ENCODE data around the gene SRPK1. TPM values are rescaled to one million over a fixed set of nuclear protein-coding genes. Genes with fewer than 3 reads are reported as not detected.

Gene SRPK1
- total RNA-seq, 1 donor from 2014 or later, result 31.2 TPM

- no peaks in the 10 kb centered on the region for H3K27me3 Mint-ChIP-seq (ENCODE audit: low read depth)
- no peak for DNase-seq (ENCODE audit: low spot score)
- H3K36me3 Mint-ChIP-seq (ENCODE audit: low read depth), result peaks cover 14% of the 10 kb centered on the region
These were observed 87.4 kb downstream of the SRPK1 start for GRCh38 chr6:35833536-35833935.

GRCh38 chr6:35831257-35832007 is 89.5 kb downstream of the SRPK1 start:
- H3K27me3 Mint-ChIP-seq (ENCODE audit: low read depth), result peaks cover 1% of the 10 kb centered on the region
- no peak overlapping the region for H3K4me3 Mint-ChIP-seq (ENCODE audit: unreplicated experiment)
- no peak for DNase-seq (ENCODE audit: low spot score)
- no peak for TF ChIP-seq CTCF (IDR thresholded peaks at IDR 0.05)
- no peak overlapping the region for H3K27ac Mint-ChIP-seq (ENCODE audit: unreplicated experiment)
- peaks cover 7% of the 10 kb centered on the region for H3K36me3 Mint-ChIP-seq (ENCODE audit: low read depth)
- peaks cover 6% of the 10 kb centered on the region for H3K4me1 Mint-ChIP-seq (ENCODE audit: low read depth)
- peaks cover 5% of the 10 kb centered on the region for H3K9me3 Mint-ChIP-seq (ENCODE audit: low read depth)

More at GRCh38 chr6:35833536-35833935, 87.4 kb downstream of the SRPK1 start:
- Mint-ChIP-seq H3K27ac (ENCODE audit: unreplicated experiment) (no peak overlapping the region), H3K4me3 (ENCODE audit: unreplicated experiment) (no peak overlapping the region), H3K4me1 (ENCODE audit: low read depth) (peaks cover 6% of the 10 kb centered on the region), H3K9me3 (ENCODE audit: low read depth) (peaks cover 5% of the 10 kb centered on the region)
- TF ChIP-seq CTCF (IDR thresholded peaks at IDR 0.05), result no peak

- no peak for TF ChIP-seq CTCF (IDR thresholded peaks at IDR 0.05)
- Mint-ChIP-seq H3K9me3 (ENCODE audit: low read depth) (peaks cover 5% of the 10 kb centered on the region), H3K36me3 (ENCODE audit: low read depth) (peaks cover 1% of the 10 kb centered on the region), H3K4me1 (ENCODE audit: low read depth) (no peaks in the 10 kb centered on the region), H3K4me3 (ENCODE audit: unreplicated experiment) (no peak overlapping the region), H3K27me3 (ENCODE audit: low read depth) (peaks cover 1% of the 10 kb centered on the region), H3K27ac (ENCODE audit: unreplicated experiment) (no peak overlapping the region)
- no peak for DNase-seq (ENCODE audit: low spot score)
These were observed 91.6 kb downstream of the SRPK1 start for GRCh38 chr6:35829306-35829705.

- Mint-ChIP-seq H3K27me3 (ENCODE audit: low read depth) (peaks cover 1% of the 10 kb centered on the region), H3K36me3 (ENCODE audit: low read depth) (no peaks in the 10 kb centered on the region), H3K9me3 (ENCODE audit: low read depth) (peaks cover 4% of the 10 kb centered on the region), H3K4me1 (ENCODE audit: low read depth) (no peaks in the 10 kb centered on the region), H3K4me3 (ENCODE audit: unreplicated experiment) (no peak overlapping the region), H3K27ac (ENCODE audit: unreplicated experiment) (no peak overlapping the region)
- TF ChIP-seq CTCF (IDR thresholded peaks at IDR 0.05), result no peak
- DNase-seq (ENCODE audit: low spot score), result no peak
These were observed 96.2 kb downstream of the SRPK1 start for GRCh38 chr6:35824552-35825192.

GRCh38 chr6:35823601-35824000 is 97.3 kb downstream of the SRPK1 start:
- no peaks in the 10 kb centered on the region for H3K4me1 Mint-ChIP-seq (ENCODE audit: low read depth)
- peaks cover 1% of the 10 kb centered on the region for H3K27me3 Mint-ChIP-seq (ENCODE audit: low read depth)
- H3K9me3 Mint-ChIP-seq (ENCODE audit: low read depth), result no peaks in the 10 kb centered on the region
- no peak for TF ChIP-seq CTCF (IDR thresholded peaks at IDR 0.05)
- no peaks in the 10 kb centered on the region for H3K36me3 Mint-ChIP-seq (ENCODE audit: low read depth)
- no peak for DNase-seq (ENCODE audit: low spot score)
- no peak overlapping the region for H3K4me3 Mint-ChIP-seq (ENCODE audit: unreplicated experiment)
- H3K27ac Mint-ChIP-seq (ENCODE audit: unreplicated experiment), result no peak overlapping the region
